NCI-H82 (cell line): ENCODE results near the gene SERPINF2.
"Not testable (repeated sequence)": the region's sequence is repeated elsewhere in the genome, so short reads cannot be mapped to it uniquely, and the experiment has no call there.

Experiments
- DNase-seq: peaks from one replicate; lab custom pipeline; 2025; lab: John Stamatoyannopoulos, UW

The SERPINF2 gene

GRCh38 chr17:1716076-1716911 lies 26.4 kb upstream of the SERPINF2 start:
- DNase-seq = peak; percentile 100

- DNase-seq = peak; percentile 100
These were observed 25.6 kb upstream of the SERPINF2 start for GRCh38 chr17:1716912-1717695.

- no peak for DNase-seq
These were observed 24.1 kb upstream of the SERPINF2 start for GRCh38 chr17:1718362-1719165.

GRCh38 chr17:1720856-1721386 lies 21.8 kb upstream of the SERPINF2 start:
- DNase-seq = peak; percentile 77

GRCh38 chr17:1722022-1722421 lies 20.6 kb upstream of the SERPINF2 start:
- DNase-seq = not testable (repeated sequence)

- peak; percentile 93 for DNase-seq
These were observed 18.3 kb upstream of the SERPINF2 start, which contains the start of gene WDR81 for GRCh38 chr17:1724351-1724868. Gene WDR81, plus strand, starts transcription at chr17:1724704. Its CDS starts 256 bp downstream, at chr17:1724960.

- no peak for DNase-seq
These were observed 17.6 kb upstream of the SERPINF2 start for GRCh38 chr17:1724869-1725641.

- DNase-seq = no peak
These were observed 16.8 kb upstream of the SERPINF2 start for GRCh38 chr17:1725642-1726511.

GRCh38 chr17:1726626-1727257 lies 15.9 kb upstream of the SERPINF2 start:
- DNase-seq = no peak

GRCh38 chr17:1727258-1727789 lies 15.3 kb upstream of the SERPINF2 start:
- DNase-seq = no peak

- DNase-seq = no peak
These were observed 14.6 kb upstream of the SERPINF2 start for GRCh38 chr17:1727876-1728630.

- no peak for DNase-seq
These were observed 12.7 kb upstream of the SERPINF2 start for GRCh38 chr17:1729966-1730325.

- peak; percentile 85 for DNase-seq
These were observed 12.1 kb upstream of the SERPINF2 start for GRCh38 chr17:1730326-1731193.

GRCh38 chr17:1731194-1731506 lies 11.5 kb upstream of the SERPINF2 start:
- DNase-seq = no peak

- DNase-seq = no peak
These were observed 10.3 kb upstream of the SERPINF2 start for GRCh38 chr17:1732241-1732832.

- no peak for DNase-seq
These were observed 9.8 kb upstream of the SERPINF2 start for GRCh38 chr17:1732833-1733321.

GRCh38 chr17:1733759-1734158 lies 8.9 kb upstream of the SERPINF2 start:
- no peak for DNase-seq
